T-cell (primary cell): ENCODE results near the gene MESP2. TPM values are rescaled to one million over a fixed set of nuclear protein-coding genes. Genes with fewer than 3 reads are reported as not detected.

Experiments
- ATAC-seq, 4 experiments: fragments of 200-7000 bp in 3 of 4; fragments of 150-1000 bp in 1 of 4; cut with Tn5 transposase; replicated peaks in 1 of 4; 1 replicate in 3 of 4; 2 replicates in 1 of 4; pipeline ENCODE4 v1.10.0; 2021; ENCODE audit warnings: moderate library complexity in 3 of 4, mild to moderate bottlenecking in 2 of 4, moderate number of reproducible peaks in 1 of 4
- CTCF ChIA-PET, 2 donors: fragments of 300-600 bp; sonication (Branson Sonifier 250); formaldehyde crosslinking; loops; one replicate each; lab custom pipeline; 2022; ENCODE audit warnings: antibody characterized with exemption in 2 of 2; lab: Charles Lee
- POLR2A ChIA-PET, 2 donors: fragments of 300-600 bp; sonication (Branson Sonifier 250); formaldehyde crosslinking; loops; one replicate each; lab custom pipeline; 2022; ENCODE audit warnings: antibody characterized with exemption in 2 of 2; lab: Charles Lee
- DNase-seq, 35 experiments: peaks; one replicate each; pipeline versions ENCODE4 v3.0.0 to v3.0.0-alpha.2; 2013 to 2023
- H3K27ac ChIP-seq: one replicate; pipeline ENCODE4 v1.5.1; 2013; ENCODE audit warnings: low read length
- H3K27me3 ChIP-seq, 2 experiments: replicated peaks in 1 of 2; 1 replicate in 1 of 2; 2 replicates in 1 of 2; pipeline versions ENCODE4 v1.6.1 to v1.7.0; 2013; ENCODE audit warnings: low read length in 1 of 2, mixed read lengths in 1 of 2; ENCODE audit not compliant: control insufficient read depth in 2 of 2, insufficient read depth in 2 of 2; ENCODE audit errors: extremely low read depth in 1 of 2
- H3K36me3 ChIP-seq, 2 donors: 1 replicate in 1 of 2; 2 replicates in 1 of 2; pipeline versions ENCODE4 v1.6.1 to v1.7.0; 2013; ENCODE audit warnings: low read length in 1 of 2; ENCODE audit not compliant: control insufficient read depth in 2 of 2, insufficient read depth in 1 of 2; ENCODE audit errors: extremely low read depth in 1 of 2
- H3K4me1 ChIP-seq, 2 experiments: 1 replicate in 1 of 2; 2 replicates in 1 of 2; pipeline versions ENCODE4 v1.6.1 to v1.7.0; 2013; ENCODE audit warnings: low read length in 2 of 2, mixed read lengths in 1 of 2; ENCODE audit not compliant: insufficient read depth in 2 of 2, control insufficient read depth in 1 of 2; ENCODE audit errors: extremely low read depth in 1 of 2
- H3K4me3 ChIP-seq, 2 donors: 1 replicate in 1 of 2; 2 replicates in 1 of 2; pipeline versions ENCODE4 v1.5.1 to v1.7.0; 2013; ENCODE audit warnings: mild to moderate bottlenecking in 2 of 2, low read length in 1 of 2, moderate library complexity in 1 of 2; ENCODE audit not compliant: control insufficient read depth in 1 of 2; ENCODE audit errors: extremely low read depth in 1 of 2
- H3K9me3 ChIP-seq: 2 replicates; pipeline ENCODE4 v1.7.0; 2013
- H3K27ac Mint-ChIP-seq, 2 donors: one replicate each; pipeline ENCODE4 v1.8.0; 2020 to 2021; ENCODE audit warnings: mild to moderate bottlenecking in 2 of 2, mixed read lengths in 2 of 2
- H3K27me3 Mint-ChIP-seq, 2 donors: one replicate each; pipeline ENCODE4 v1.8.0; 2021 to 2022; ENCODE audit warnings: mixed read lengths in 2 of 2
- H3K36me3 Mint-ChIP-seq: one replicate; pipeline ENCODE4 v1.8.0; 2021; ENCODE audit warnings: mixed read lengths
- H3K4me1 Mint-ChIP-seq, 3 donors: one replicate each; pipeline ENCODE4 v1.8.0; 2020 to 2022; ENCODE audit warnings: mixed read lengths in 3 of 3, mild to moderate bottlenecking in 1 of 3
- H3K4me3 Mint-ChIP-seq, 3 donors: one replicate each; pipeline ENCODE4 v1.8.0; 2020 to 2022; ENCODE audit warnings: mild to moderate bottlenecking in 3 of 3, mixed read lengths in 3 of 3, moderate library complexity in 3 of 3
- H3K9me3 Mint-ChIP-seq, 3 donors: one replicate each; pipeline ENCODE4 v1.8.0; 2020 to 2022; ENCODE audit warnings: mixed read lengths in 3 of 3
- WGBS: methylation state at CpG from one replicate; pipeline ENCODE4 v1.1.5; 2013; ENCODE audit warnings: missing lambda C conversion rate; ENCODE audit not compliant: insufficient coverage; 5-methylcytosine and 5-hydroxymethylcytosine counted together
- total RNA-seq, 35 experiments: library from RNA in 6 of 35; stranded (reverse) in 6 of 35; fragments of 120-200 nt in 1 of 35; gene quantifications; one replicate each; pipeline versions ENCODE4 v1.2.1 to v1.2.4 and lab custom pipeline; 2013 to 2026

MESP2 gene
- total RNA-seq, 5 donors from 2014 or later (not counting 1 experiment from before 2014, with no cell fraction given): not detected

DNA sequence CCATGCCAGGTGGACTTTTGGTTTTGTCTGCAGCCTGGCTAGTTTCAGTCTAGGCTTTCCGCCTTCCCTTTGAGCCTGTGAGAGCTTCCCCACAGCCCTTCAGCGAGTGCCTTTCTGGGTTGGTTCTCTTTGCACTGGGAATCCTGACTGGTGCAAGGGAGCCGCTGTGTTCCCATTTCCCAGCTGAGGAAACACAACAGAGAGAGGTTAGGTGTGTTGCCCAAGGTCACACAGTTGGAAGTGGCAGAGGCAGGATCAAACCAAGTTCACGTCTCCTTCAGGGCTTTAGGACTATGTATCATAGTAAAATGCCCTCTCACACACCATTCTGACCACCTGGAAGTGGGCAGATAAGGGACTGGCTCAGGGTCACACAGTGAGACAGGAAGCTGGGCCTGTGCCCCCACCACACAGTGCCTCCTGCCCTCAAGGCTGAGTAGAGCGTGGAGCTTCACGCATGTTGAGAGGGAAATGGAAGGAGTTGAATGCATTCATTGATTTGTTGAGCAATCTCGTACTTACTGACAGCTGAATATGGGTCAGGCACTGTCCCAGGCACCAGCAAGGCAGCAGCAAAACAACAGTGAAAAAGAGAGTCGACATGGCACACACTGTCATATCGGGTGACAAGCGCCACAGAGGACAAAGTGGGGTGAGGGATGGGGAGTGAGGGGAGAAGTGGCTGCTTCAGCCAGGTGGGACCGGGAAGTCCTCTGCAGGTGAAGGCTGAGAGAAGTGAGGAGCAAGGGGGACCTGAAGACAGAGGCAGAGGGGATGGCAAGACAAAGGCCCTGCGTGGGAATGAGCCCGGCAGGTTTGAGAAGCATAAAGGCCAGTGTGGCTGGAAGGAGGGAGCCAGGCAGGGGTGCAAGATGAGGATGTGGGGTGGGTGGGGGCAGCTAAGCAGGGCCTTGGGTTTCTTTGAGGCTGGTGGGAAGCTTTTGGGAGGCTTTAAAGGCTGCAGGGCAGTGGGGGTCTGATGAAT is 50.8 kb downstream of the MESP2 start:
- Mint-ChIP-seq H3K9me3 (no peaks in the 10 kb centered on the region), H3K36me3 (peaks cover 2% of the 10 kb centered on the region), H3K4me3 (no peak overlapping the region), H3K27ac (no peak overlapping the region), H3K4me1 (no peaks in the 10 kb centered on the region), H3K27me3 (peaks cover 8 to 12% of the 10 kb centered on the region in 2 donors)
- Histone ChIP-seq H3K27me3 (peaks cover 0 to 27% of the 10 kb centered on the region in 2 experiments), H3K4me1 (no peaks in the 10 kb centered on the region), H3K36me3 (peaks cover 0 to 2% of the 10 kb centered on the region in 2 donors), H3K27ac (no peak overlapping the region), H3K4me3 (no peak overlapping the region), H3K9me3 (no peaks in the 10 kb centered on the region)
- ChIA-PET CTCF (no interaction called here), POLR2A (no interaction called here)
- WGBS: 96% methylated on average over 8 of the region's 13 CpGs
- ATAC-seq: no peak
- DNase-seq: no peak

DNA sequence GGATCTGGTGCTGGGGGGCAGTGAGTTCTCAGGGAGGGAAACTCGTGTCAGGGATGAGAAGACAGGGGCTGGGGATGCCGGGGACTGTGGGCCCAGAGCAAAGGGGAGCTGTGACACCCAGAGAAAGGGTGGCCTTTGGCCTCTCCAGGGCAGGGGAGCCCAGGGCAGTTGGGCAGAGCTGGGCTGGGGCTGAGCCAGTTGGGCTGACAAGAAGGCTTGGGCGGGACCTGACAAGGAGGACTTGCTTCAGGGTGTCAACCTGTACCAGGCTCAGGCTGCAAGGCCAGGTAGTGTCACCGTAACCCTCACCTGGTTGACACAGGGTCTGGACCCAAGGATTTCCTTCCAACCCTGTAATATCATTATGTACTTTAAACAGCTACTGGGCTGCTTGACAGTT is 51.7 kb downstream of the MESP2 start:
- Mint-ChIP-seq H3K4me1 (no peaks in the 10 kb centered on the region), H3K4me3 (no peak overlapping the region), H3K27ac (no peak overlapping the region), H3K9me3 (no peaks in the 10 kb centered on the region), H3K36me3 (peaks cover 3% of the 10 kb centered on the region), H3K27me3 (peaks cover 0 to 3% of the 10 kb centered on the region in 2 donors)
- ATAC-seq (no peak), DNase-seq (no peak)
- no peak overlapping the region for H3K27ac ChIP-seq
- POLR2A ChIA-PET: no interaction called here
- CTCF ChIA-PET: no interaction called here
- H3K4me3 ChIP-seq: no peak overlapping the region
- no peaks in the 10 kb centered on the region for H3K9me3 ChIP-seq
- peaks cover under 1 to 3% of the 10 kb centered on the region in 2 donors for H3K36me3 ChIP-seq
- H3K4me1 ChIP-seq: no peaks in the 10 kb centered on the region
- 74% methylated on average over 3 of the region's 4 CpGs for WGBS
- H3K27me3 ChIP-seq: peaks cover 0 to 20% of the 10 kb centered on the region in 2 experiments

Other genes starting within 250 kb of the MESP2 start
- gene TICRR, start 200.9 kb upstream of the MESP2 start, total RNA-seq: under 1 TPM; 0.14 to 0.38 (median 0.25) TPM
- gene KIF7, start 120.9 kb upstream of the MESP2 start, total RNA-seq: under 1 TPM; 0.07 to 0.26 (median 0.20) TPM
- gene PLIN1, start 97.0 kb upstream of the MESP2 start, total RNA-seq: 1 to 10 TPM in 1 of 5 donors, under 1 TPM in 3, not detected in 1; 0.25 to 1.1 (median 0.60) TPM
- gene PEX11A, start 85.6 kb upstream of the MESP2 start, total RNA-seq: 1 to 10 TPM in 4 of 5 donors, under 1 TPM in 1; 0.91 to 4.0 (median 2.0) TPM
- gene WDR93, start 85.5 kb upstream of the MESP2 start, total RNA-seq: under 1 TPM in 2 of 5 donors, not detected in 3; 0.13 to 0.35 TPM
- gene MESP1, start 25.1 kb upstream of the MESP2 start, total RNA-seq: 1 to 10 TPM in 1 of 5 donors, under 1 TPM in 3, not detected in 1; 0.23 to 1.5 (median 0.38) TPM
- gene ANPEP, start 38.5 kb downstream of the MESP2 start, total RNA-seq: 1 to 10 TPM in 3 of 5 donors, under 1 TPM in 2; 0.89 to 2.9 (median 2.1) TPM
- gene AP3S2, start 117.7 kb downstream of the MESP2 start, total RNA-seq: 10 to 100 TPM; 22.8 to 30.5 (median 24.9) TPM
- under 1 TPM in 4 of 5 donors, not detected in 1; 0.03 to 0.09 (median 0.06) TPM for gene ARPIN, start 136.6 kb downstream of the MESP2 start, total RNA-seq
- gene ZNF710, start 225.0 kb downstream of the MESP2 start, total RNA-seq: 10 to 100 TPM; 11.8 to 21.2 (median 17.7) TPM